Activated T-helper 2 cell treated with anti-CD3 and anti-CD28 coated beads, Interferon-gamma antibody, Interleukin-2, Interleukin-4, amounts not matched to agents 10 μg/mL and 5 μg/mL and 100 μg/mL, durations not matched to agents 14 hours and 24 hours and 36 hours (primary cell): ENCODE results near the gene KIAA1755. TPM values are rescaled to one million over a fixed set of nuclear protein-coding genes. Genes with fewer than 3 reads are reported as not detected.

Source experiments
- DNase-seq: peaks from one replicate; pipeline ENCODE4 v3.0.0; 2021; ENCODE audit warnings: low spot score
- H3K27ac Mint-ChIP-seq: one replicate; pipeline ENCODE4 v1.8.0; 2021; ENCODE audit warnings: mixed read lengths
- H3K27me3 Mint-ChIP-seq: one replicate; pipeline ENCODE4 v1.8.0; 2021; ENCODE audit warnings: low read depth, mixed read lengths
- H3K36me3 Mint-ChIP-seq: one replicate; pipeline ENCODE4 v1.8.0; 2021; ENCODE audit warnings: low read depth, mixed read lengths
- H3K4me1 Mint-ChIP-seq: one replicate; pipeline ENCODE4 v1.8.0; 2021; ENCODE audit warnings: low read depth, mixed read lengths
- H3K4me3 Mint-ChIP-seq: one replicate; pipeline ENCODE4 v1.8.0; 2021; ENCODE audit warnings: low read depth, mild to moderate bottlenecking, moderate library complexity, mixed read lengths
- H3K9me3 Mint-ChIP-seq: one replicate; pipeline ENCODE4 v1.8.0; 2021; ENCODE audit warnings: mixed read lengths
- intact Hi-C: fragments of 100-400 bp; cut with micrococcal nuclease; formaldehyde crosslinking; loops from one replicate; pipeline ENCODE4 v1.15.1; 2023
- total RNA-seq: library from RNA; stranded (reverse); gene quantifications from 2 replicates; pipeline ENCODE4 v1.2.3, GENCODE V29; 2022

Gene KIAA1755, protein sequence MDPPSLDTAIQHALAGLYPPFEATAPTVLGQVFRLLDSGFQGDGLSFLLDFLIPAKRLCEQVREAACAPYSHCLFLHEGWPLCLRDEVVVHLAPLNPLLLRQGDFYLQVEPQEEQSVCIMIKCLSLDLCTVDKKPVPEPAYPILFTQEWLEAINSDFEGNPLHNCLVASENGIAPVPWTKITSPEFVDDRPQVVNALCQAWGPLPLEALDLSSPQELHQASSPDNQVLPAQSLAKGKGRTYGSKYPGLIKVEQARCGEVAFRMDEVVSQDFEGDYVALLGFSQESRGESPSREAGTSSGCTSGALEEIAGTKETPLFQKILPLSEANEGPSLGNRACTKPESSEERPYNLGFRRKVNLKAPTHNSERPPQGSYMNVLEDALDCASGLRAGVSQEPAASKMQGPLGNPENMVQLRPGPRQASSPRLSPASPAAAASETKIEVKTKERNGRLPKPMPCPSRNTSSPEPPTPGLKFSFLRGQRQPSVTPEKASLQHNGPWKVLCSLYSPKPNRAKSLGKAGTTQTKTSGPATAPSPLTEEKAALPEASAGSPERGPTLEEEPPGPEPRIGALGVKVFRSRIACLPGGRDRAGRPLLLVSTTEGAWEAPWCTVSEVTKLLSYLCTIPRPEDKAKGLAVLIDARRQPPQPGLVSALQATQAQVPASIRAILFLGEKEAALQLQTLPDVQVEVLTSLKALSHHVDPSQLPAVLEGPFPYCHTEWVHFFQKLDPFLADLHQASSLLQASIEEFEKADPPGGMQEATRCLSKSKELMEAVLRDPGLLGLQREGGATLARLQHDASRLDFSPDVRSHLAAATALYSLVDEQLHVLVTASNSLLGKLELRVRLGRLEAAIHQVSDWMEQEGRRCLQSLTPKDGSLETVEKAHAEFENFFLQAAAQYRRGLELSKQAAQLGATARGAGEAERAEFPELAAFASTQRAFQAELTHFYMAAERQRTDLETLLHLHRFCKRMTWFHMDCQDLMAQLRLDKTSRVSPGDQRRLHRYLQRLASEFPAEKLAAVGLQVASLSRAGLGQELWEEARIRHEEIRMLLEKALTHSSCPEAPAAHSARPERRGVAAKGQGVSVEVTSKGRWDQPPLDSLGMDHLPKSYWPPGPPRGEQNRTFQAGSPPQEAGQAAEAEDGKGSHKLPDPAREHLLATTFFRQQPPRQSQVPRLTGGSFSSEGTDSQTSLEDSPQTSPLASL
- total RNA-seq, result not detected in 2 replicates

DNA sequence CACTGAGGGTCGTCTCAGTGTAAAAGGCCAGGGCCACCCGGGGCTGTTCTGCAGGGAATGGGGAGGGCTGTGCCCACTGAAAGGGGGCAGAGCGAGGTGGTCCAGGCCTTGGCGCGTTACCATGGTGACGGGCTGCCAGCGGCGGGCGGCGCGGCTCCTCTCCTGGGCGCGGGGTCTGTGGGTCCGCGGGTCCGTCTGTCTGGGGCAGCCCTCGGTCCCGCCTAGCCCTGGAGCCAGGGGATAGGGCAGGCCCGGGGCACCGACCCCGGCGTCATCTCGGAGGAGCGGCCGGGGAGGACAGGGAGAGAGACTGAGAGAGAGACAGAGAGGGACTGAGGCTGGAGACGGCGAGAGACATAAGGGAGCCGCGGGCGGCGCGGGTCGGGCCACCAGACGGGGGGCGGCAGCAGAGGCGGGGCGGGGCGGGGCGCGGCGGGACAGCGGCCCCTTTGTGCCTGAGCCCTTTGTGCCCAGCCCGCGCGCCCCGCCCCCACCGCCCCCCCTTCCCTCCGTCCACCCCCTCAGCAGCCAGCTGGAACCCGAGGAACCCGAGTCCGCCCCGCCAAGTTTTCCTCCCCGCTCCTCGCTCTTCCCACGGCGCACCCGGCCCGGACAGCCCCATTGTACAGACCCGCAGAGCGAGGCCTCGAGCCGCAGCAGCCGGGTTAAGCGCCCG is at the start of gene KIAA1755:
Gene KIAA1755 (minus strand): TSS at position 358 of the 676 bp plus-strand sequence. CDS start 235 bp downstream, at position 123.
- no peaks in the 10 kb centered on the region for H3K4me1 Mint-ChIP-seq
- H3K4me3 Mint-ChIP-seq, result no peak within 1 kb of the TSS
- intact Hi-C loops, result no loop called here
- H3K27ac Mint-ChIP-seq, result no peak within 1 kb of the TSS
- H3K36me3 Mint-ChIP-seq, result no peaks in the 10 kb centered on the region
- DNase-seq, result no peak
- H3K27me3 Mint-ChIP-seq, result peaks cover 36% of the 10 kb centered on the region
- no peaks in the 10 kb centered on the region for H3K9me3 Mint-ChIP-seq

- no peak overlapping the region for H3K4me3 Mint-ChIP-seq
- H3K9me3 Mint-ChIP-seq, result no peaks in the 10 kb centered on the region
- intact Hi-C loops, result no loop called here
Observed at GRCh38 chr20:38308447-38308846, 47.9 kb upstream of the KIAA1755 start.

DNA sequence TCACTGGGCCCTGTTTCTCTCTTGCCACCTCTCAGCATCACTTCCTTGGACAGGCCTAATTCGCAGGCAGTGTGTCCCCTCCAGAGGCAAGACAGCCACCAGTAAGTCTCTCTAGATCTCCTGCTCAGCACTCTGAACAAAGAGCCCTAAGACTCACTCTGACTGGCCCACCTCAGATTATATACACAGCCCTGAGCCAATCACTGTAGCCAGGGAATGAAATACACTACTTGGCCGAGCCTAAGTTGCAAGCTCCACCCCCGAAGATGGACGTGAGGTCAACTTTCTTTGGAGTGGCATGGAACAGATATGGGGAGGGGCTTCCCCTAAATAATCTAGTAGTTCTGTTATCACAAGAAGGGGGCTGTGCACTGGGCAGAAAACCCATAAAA is 47.5 kb upstream of the KIAA1755 start:
- Mint-ChIP-seq H3K4me1 (peaks cover 11% of the 10 kb centered on the region), H3K4me3 (no peak overlapping the region), H3K9me3 (no peaks in the 10 kb centered on the region), H3K27me3 (peaks cover 24% of the 10 kb centered on the region), H3K27ac (no peak overlapping the region), H3K36me3 (no peaks in the 10 kb centered on the region)
- intact Hi-C loops, result no loop called here
- no peak for DNase-seq

More at GRCh38 chr20:38308447-38308846, 47.9 kb upstream of the KIAA1755 start:
- H3K27ac Mint-ChIP-seq, result no peak overlapping the region
- H3K36me3 Mint-ChIP-seq, result no peaks in the 10 kb centered on the region
- peaks cover 21% of the 10 kb centered on the region for H3K27me3 Mint-ChIP-seq
- no peak for DNase-seq
- peaks cover 9% of the 10 kb centered on the region for H3K4me1 Mint-ChIP-seq

GRCh38 chr20:38307371-38308046 is 47.0 kb upstream of the KIAA1755 start:
- intact Hi-C loops, result no loop called here

GRCh38 chr20:38306379-38306778 is 45.8 kb upstream of the KIAA1755 start:
- Mint-ChIP-seq H3K4me1 (peaks cover 11% of the 10 kb centered on the region), H3K27ac (no peak overlapping the region), H3K4me3 (no peak overlapping the region), H3K9me3 (no peaks in the 10 kb centered on the region), H3K27me3 (peaks cover 34% of the 10 kb centered on the region), H3K36me3 (no peaks in the 10 kb centered on the region)
- intact Hi-C loops, result no loop called here
- DNase-seq, result no peak

More at GRCh38 chr20:38307371-38308046, 47.0 kb upstream of the KIAA1755 start:
- Mint-ChIP-seq H3K27me3 (peaks cover 28% of the 10 kb centered on the region), H3K9me3 (no peaks in the 10 kb centered on the region), H3K4me3 (no peak overlapping the region), H3K27ac (no peak overlapping the region), H3K4me1 (peaks cover 11% of the 10 kb centered on the region), H3K36me3 (no peaks in the 10 kb centered on the region)
- no peak for DNase-seq

- Mint-ChIP-seq H3K36me3 (no peaks in the 10 kb centered on the region), H3K9me3 (no peaks in the 10 kb centered on the region), H3K4me3 (no peak overlapping the region), H3K4me1 (peaks cover 11% of the 10 kb centered on the region), H3K27ac (no peak overlapping the region), H3K27me3 (peaks cover 40% of the 10 kb centered on the region)
- intact Hi-C loops, result no loop called here
- no peak for DNase-seq
Observed at GRCh38 chr20:38305541-38305940, 45.0 kb upstream of the KIAA1755 start.

- Mint-ChIP-seq H3K36me3 (no peaks in the 10 kb centered on the region), H3K4me3 (no peak overlapping the region), H3K9me3 (no peaks in the 10 kb centered on the region), H3K27ac (no peak overlapping the region), H3K27me3 (peaks cover 42% of the 10 kb centered on the region), H3K4me1 (peaks cover 11% of the 10 kb centered on the region)
- intact Hi-C loops, result no loop called here
- DNase-seq, result no peak
Observed at GRCh38 chr20:38304845-38305447, 44.4 kb upstream of the KIAA1755 start.

GRCh38 chr20:38303908-38304379 is 43.4 kb upstream of the KIAA1755 start, which contains the start of gene BPI:
TSS of gene BPI (plus strand) at chr20:38304156. CDS start at chr20:38304224, 68 bp downstream.
- intact Hi-C loops, result no loop called here
- no peak within 1 kb of the TSS for H3K4me3 Mint-ChIP-seq
- no peaks in the 10 kb centered on the region for H3K9me3 Mint-ChIP-seq
- peaks cover 11% of the 10 kb centered on the region for H3K4me1 Mint-ChIP-seq
- H3K27me3 Mint-ChIP-seq, result peaks cover 42% of the 10 kb centered on the region
- no peak within 1 kb of the TSS for H3K27ac Mint-ChIP-seq
- no peaks in the 10 kb centered on the region for H3K36me3 Mint-ChIP-seq
- DNase-seq, result no peak

GRCh38 chr20:38302786-38303185 is 42.3 kb upstream of the KIAA1755 start:
- intact Hi-C loops, result no loop called here
- Mint-ChIP-seq H3K27ac (no peak overlapping the region), H3K27me3 (peaks cover 42% of the 10 kb centered on the region), H3K36me3 (no peaks in the 10 kb centered on the region), H3K4me3 (no peak overlapping the region), H3K9me3 (no peaks in the 10 kb centered on the region), H3K4me1 (peaks cover 11% of the 10 kb centered on the region)
- DNase-seq, result no peak

DNA sequence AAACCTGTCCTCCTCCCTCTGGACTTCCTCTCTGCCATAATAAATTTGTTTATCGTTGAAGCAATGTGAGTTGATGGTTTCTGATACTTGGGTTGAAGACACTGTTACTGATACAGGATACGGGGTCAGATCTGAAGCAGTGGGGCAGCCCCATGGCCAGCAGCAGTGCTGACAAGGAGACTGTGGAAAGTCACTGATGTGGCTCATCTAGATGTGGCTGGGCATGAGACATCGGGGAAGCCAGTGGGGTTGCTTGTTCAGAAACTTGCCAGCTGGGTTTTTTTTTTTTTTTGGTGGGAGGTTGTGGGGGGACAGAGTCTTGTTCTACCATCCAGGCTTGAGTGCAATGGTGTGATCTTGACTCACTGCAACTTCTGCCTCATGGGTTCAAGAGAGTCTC is 40.8 kb upstream of the KIAA1755 start:
- H3K36me3 Mint-ChIP-seq, result no peaks in the 10 kb centered on the region
- H3K4me3 Mint-ChIP-seq, result no peak overlapping the region
- H3K27ac Mint-ChIP-seq, result no peak overlapping the region
- no peaks in the 10 kb centered on the region for H3K9me3 Mint-ChIP-seq
- intact Hi-C loops, result no loop called here
- DNase-seq, result no peak
- peaks cover 11% of the 10 kb centered on the region for H3K4me1 Mint-ChIP-seq
- peaks cover 40% of the 10 kb centered on the region for H3K27me3 Mint-ChIP-seq

GRCh38 chr20:38300438-38300837 is 39.9 kb upstream of the KIAA1755 start:
- Mint-ChIP-seq H3K36me3 (no peaks in the 10 kb centered on the region), H3K27me3 (peaks cover 37% of the 10 kb centered on the region), H3K4me1 (peaks cover 11% of the 10 kb centered on the region), H3K27ac (no peak overlapping the region), H3K4me3 (no peak overlapping the region), H3K9me3 (no peaks in the 10 kb centered on the region)
- intact Hi-C loops, result no loop called here
- no peak for DNase-seq
